IPS DF 6.9 (cell line): Measurements from ENCODE around the gene HOMER1.

Experiments used
- DNase-seq: peaks from one replicate; pipeline ENCODE4 v3.0.0-alpha.2; 2013; ENCODE audit warnings: low read depth, low spot score
- H3K27ac ChIP-seq: one replicate; pipeline ENCODE4 v1.5.1; 2013; ENCODE audit warnings: low read length, control low read depth
- H3K27me3 ChIP-seq: 2 replicates; pipeline ENCODE4 v1.6.1; 2013; ENCODE audit warnings: mild to moderate bottlenecking, low read length; ENCODE audit not compliant: control insufficient read depth, insufficient read depth
- H3K36me3 ChIP-seq: 2 replicates; pipeline ENCODE4 v1.6.1; 2013; ENCODE audit warnings: low read length; ENCODE audit not compliant: control insufficient read depth, insufficient read depth
- H3K4me1 ChIP-seq: 2 replicates; pipeline ENCODE4 v1.6.1; 2013; ENCODE audit warnings: low read length; ENCODE audit not compliant: control insufficient read depth, insufficient read depth
- H3K4me3 ChIP-seq: 2 replicates; pipeline ENCODE4 v1.5.1; 2013; ENCODE audit warnings: mild to moderate bottlenecking, low read length
- H3K9me3 ChIP-seq: 2 replicates; pipeline ENCODE4 v1.6.1; 2013; ENCODE audit warnings: low read length, inconsistent platforms; ENCODE audit not compliant: control insufficient read depth, insufficient read depth
- WGBS: extraction: QIAGEN DNeasy Blood & Tissue Kit; methylation state at CpG from one replicate; pipeline ENCODE4 v1.1.7; 2013; ENCODE audit warnings: mixed read lengths, missing lambda C conversion rate; ENCODE audit not compliant: insufficient read length, insufficient coverage; 5-methylcytosine and 5-hydroxymethylcytosine counted together

The HOMER1 gene

DNA sequence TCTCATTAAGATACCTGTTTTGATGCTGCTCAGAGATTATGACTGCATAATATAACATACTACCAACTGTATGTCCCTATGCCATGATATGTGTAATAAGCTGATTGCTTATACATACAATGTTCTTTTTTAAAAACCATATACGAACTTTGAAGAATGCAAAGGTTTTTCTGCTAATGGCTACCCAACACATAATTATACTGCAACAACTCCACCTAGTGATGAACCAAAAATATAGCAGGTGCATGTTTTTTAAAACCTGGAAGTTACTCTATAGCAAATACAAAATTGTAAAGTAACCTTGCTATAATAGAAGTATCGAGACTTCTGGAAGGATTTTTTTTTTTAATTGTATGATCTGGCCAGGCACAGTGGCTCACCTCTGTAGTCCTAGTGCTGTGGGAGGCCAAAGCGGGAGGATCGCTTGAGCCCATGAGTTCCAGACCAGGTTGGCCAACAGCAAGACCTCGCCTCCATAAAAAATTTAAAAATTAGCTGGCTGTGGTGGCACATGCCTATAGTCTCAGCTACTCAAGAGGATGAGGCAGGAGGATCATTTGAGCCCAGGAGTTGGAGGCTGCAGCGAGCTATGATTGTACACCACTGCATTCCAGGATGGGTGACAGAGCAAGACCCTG is 49.1 kb downstream of the HOMER1 start:
- Histone ChIP-seq H3K9me3 (no peaks in the 10 kb centered on the region), H3K27ac (no peak overlapping the region), H3K4me1 (no peaks in the 10 kb centered on the region), H3K27me3 (no peaks in the 10 kb centered on the region), H3K4me3 (no peak overlapping the region), H3K36me3 (no peaks in the 10 kb centered on the region)
- no CpG with 5 or more reads among the region's 6 CpGs for WGBS
- no peak for DNase-seq

- H3K27me3 ChIP-seq, result no peaks in the 10 kb centered on the region
- H3K36me3 ChIP-seq, result no peaks in the 10 kb centered on the region
- no peaks in the 10 kb centered on the region for H3K9me3 ChIP-seq
- H3K27ac ChIP-seq, result no peak overlapping the region
- no peak for DNase-seq
- no peaks in the 10 kb centered on the region for H3K4me1 ChIP-seq
- no peak overlapping the region for H3K4me3 ChIP-seq
- 100% methylated on average over 1 of the region's 3 CpGs for WGBS
Observed at GRCh38 chr5:79464278-79464677, 49.7 kb downstream of the HOMER1 start.

- no peak for DNase-seq
- Histone ChIP-seq H3K4me1 (no peaks in the 10 kb centered on the region), H3K36me3 (no peaks in the 10 kb centered on the region), H3K27me3 (no peaks in the 10 kb centered on the region), H3K4me3 (no peak overlapping the region), H3K27ac (no peak overlapping the region), H3K9me3 (no peaks in the 10 kb centered on the region)
- no CpG with 5 or more reads among the region's 2 CpGs for WGBS
Observed at GRCh38 chr5:79459626-79460025, 54.3 kb downstream of the HOMER1 start.

DNA sequence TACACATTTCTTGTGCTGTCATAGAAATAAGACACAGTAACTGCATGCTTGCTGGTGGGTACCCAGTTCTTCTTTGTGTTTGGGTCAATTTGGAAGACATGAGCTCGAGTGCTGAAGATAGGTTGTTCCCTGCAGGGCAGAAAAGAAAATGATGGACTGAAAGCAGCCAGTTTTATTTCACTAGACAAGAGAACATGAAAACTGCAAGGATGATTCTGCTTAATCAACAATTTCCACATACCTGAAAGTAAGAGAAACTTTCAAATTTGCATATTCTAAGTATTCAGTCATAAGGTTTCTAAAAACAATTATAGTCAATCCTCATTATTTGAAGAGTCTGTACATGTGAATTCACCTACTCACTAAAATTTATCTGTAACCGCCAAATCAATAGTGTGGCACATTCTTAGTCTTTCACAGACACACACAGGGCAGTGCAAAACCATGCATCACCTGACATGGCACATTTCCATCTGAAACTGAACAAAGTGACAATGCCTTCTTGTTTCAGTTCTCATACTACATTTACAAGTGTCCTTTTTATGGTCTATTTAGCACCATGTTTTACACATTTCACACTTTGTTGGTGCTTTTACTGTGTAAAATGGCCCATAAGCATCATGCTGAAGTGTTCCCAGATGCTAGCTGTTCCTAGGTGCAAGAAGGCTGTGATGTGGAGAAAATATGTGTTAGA is 56.9 kb downstream of the HOMER1 start:
- Histone ChIP-seq H3K27ac (no peak overlapping the region), H3K27me3 (no peaks in the 10 kb centered on the region), H3K4me1 (no peaks in the 10 kb centered on the region), H3K4me3 (no peak overlapping the region), H3K9me3 (no peaks in the 10 kb centered on the region), H3K36me3 (no peaks in the 10 kb centered on the region)
- no peak for DNase-seq
- no CpG with 5 or more reads among the region's 2 CpGs for WGBS

- Histone ChIP-seq H3K4me3 (no peak overlapping the region), H3K9me3 (no peaks in the 10 kb centered on the region), H3K36me3 (no peaks in the 10 kb centered on the region), H3K27ac (no peak overlapping the region), H3K27me3 (no peaks in the 10 kb centered on the region), H3K4me1 (no peaks in the 10 kb centered on the region)
- no peak for DNase-seq
Observed at GRCh38 chr5:79456400-79456799, 57.5 kb downstream of the HOMER1 start.

DNA sequence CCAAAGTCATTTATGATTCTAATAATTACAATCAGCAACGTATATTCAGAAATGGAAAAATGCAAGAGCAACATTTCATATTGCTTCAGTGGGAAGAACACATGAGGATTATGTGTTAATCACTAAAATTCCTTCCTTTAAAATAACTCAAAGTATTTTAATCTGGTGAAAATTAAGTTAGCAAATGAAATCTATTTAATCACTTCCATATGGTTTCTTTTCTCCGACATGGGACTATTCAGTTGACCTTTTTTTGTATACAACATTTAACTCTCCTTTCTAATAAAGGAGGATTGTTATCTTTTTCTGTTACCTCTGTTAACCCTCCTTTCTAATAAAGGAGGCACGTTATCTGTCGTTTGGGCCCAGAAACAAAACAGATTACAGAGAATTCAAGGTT is 59.9 kb downstream of the HOMER1 start:
- no peak overlapping the region for H3K27ac ChIP-seq
- no peak overlapping the region for H3K4me3 ChIP-seq
- WGBS, result no CpG with 5 or more reads among the region's 4 CpGs
- H3K9me3 ChIP-seq, result no peaks in the 10 kb centered on the region
- DNase-seq, result no peak
- H3K27me3 ChIP-seq, result no peaks in the 10 kb centered on the region
- no peaks in the 10 kb centered on the region for H3K36me3 ChIP-seq
- H3K4me1 ChIP-seq, result no peaks in the 10 kb centered on the region

GRCh38 chr5:79448336-79448735 is 65.6 kb downstream of the HOMER1 start:
- Histone ChIP-seq H3K27me3 (no peaks in the 10 kb centered on the region), H3K36me3 (no peaks in the 10 kb centered on the region), H3K4me1 (no peaks in the 10 kb centered on the region), H3K9me3 (no peaks in the 10 kb centered on the region), H3K4me3 (no peak overlapping the region), H3K27ac (no peak overlapping the region)
- 100% methylated on average over 1 of the region's 2 CpGs for WGBS
- no peak for DNase-seq

DNA sequence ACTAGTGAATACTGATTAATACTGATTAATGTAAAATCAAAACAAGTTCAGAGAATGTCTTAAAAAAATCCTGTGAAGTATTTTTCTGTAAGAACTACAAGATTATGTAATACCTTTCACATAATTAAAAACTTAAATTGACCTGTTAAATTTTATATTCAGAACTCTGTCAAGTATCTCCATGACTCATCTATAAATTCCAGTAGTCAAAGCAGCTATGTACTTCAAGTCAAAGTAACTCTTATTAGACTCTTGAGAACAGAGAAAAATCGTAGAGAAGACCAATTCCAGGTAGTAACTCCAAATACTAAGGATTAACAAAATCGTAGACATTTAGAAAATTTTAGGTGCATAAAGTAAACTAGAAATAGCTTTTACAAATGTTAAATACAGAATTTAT is 77.1 kb downstream of the HOMER1 start:
- WGBS, result no CpG with 5 or more reads among the region's 2 CpGs
- no peaks in the 10 kb centered on the region for H3K4me1 ChIP-seq
- no peak for DNase-seq
- H3K4me3 ChIP-seq, result no peak overlapping the region
- H3K36me3 ChIP-seq, result no peaks in the 10 kb centered on the region; the same call in 1 of the 2 replicates
- no peaks in the 10 kb centered on the region for H3K27me3 ChIP-seq
- no peaks in the 10 kb centered on the region for H3K9me3 ChIP-seq
- H3K27ac ChIP-seq, result no peak overlapping the region

- Histone ChIP-seq H3K27ac (no peak overlapping the region), H3K36me3 (no peaks in the 10 kb centered on the region; the same call in 1 of the 2 replicates), H3K27me3 (no peaks in the 10 kb centered on the region), H3K9me3 (no peaks in the 10 kb centered on the region), H3K4me3 (no peak overlapping the region), H3K4me1 (no peaks in the 10 kb centered on the region)
- WGBS, result no CpG with 5 or more reads among the region's 3 CpGs
- DNase-seq, result no peak
Observed at GRCh38 chr5:79436224-79436623, 77.7 kb downstream of the HOMER1 start.

DNA sequence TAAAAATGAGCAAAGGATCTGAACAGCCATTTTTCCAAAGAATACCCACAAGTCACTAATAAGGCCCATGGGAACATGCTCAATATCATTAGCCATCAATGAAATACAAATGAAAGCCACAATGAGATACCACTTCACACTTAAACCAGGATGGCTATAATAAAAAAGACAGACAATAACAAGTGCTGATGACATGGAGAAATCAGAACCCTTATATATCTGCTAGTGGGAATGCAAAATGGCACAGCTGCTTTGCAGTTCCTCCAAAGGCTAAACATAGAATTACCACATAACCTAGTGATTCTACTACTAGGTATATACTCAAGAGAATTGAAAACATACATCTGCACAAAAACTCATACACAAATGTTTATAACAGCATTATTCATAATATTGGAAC is 83.7 kb downstream of the HOMER1 start:
- H3K27me3 ChIP-seq, result no peaks in the 10 kb centered on the region
- H3K9me3 ChIP-seq, result no peaks in the 10 kb centered on the region
- H3K27ac ChIP-seq, result no peak overlapping the region
- no peak for DNase-seq
- H3K4me1 ChIP-seq, result no peaks in the 10 kb centered on the region
- no peak overlapping the region for H3K4me3 ChIP-seq
- no peaks in the 10 kb centered on the region for H3K36me3 ChIP-seq

DNA sequence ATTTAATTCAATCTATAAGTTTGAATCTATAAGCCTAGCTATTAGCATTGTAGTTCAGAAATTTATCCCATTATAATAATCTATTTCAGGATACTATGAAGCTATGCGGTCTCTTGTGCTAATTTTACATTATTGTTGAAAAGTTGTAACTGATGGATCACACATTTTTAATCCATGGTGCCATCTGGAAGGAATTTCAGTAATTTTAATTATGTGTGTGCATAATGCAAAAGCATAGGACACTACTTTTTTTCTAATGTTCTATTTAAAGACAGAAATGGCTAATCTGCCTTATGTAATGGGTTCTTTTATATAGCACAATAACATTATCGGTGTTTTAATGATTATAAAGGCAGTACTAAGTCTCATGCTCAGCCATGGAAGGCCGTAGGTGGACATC is 90.6 kb downstream of the HOMER1 start:
- H3K4me3 ChIP-seq, result no peak overlapping the region
- H3K36me3 ChIP-seq, result no peaks in the 10 kb centered on the region
- no peaks in the 10 kb centered on the region for H3K4me1 ChIP-seq
- no peak overlapping the region for H3K27ac ChIP-seq
- WGBS, result no CpG with 5 or more reads among the region's 3 CpGs
- no peaks in the 10 kb centered on the region for H3K9me3 ChIP-seq
- no peaks in the 10 kb centered on the region for H3K27me3 ChIP-seq
- DNase-seq, result no peak
